Smooth muscle cell (in vitro differentiated cells): ENCODE measurements around the gene NOSIP. TPM values are rescaled to one million over a fixed set of nuclear protein-coding genes. Genes with fewer than 3 reads are reported as not detected.

ENCODE experiments used
- DNase-seq: peaks from one replicate; lab custom pipeline; 2025; ENCODE audit not compliant: unreplicated experiment; lab: John Stamatoyannopoulos, UW
- H2AFZ ChIP-seq: fragments of 200-600 bp; sonication (generic); 2 replicates; pipeline ENCODE4 v1.6.0; 2016; ENCODE audit warnings: antibody characterized with exemption, low read depth, mild to moderate bottlenecking
- H3F3A ChIP-seq: fragments of 200-600 bp; sonication (generic); 2 replicates; pipeline ENCODE4 v1.6.0; 2017; ENCODE audit warnings: antibody characterized with exemption, low read depth
- H3K27ac ChIP-seq: fragments of 200-600 bp; sonication (generic); 2 replicates; pipeline ENCODE4 v1.5.1; 2016; ENCODE audit warnings: low read depth, mild to moderate bottlenecking
- H3K27me3 ChIP-seq: fragments of 200-600 bp; sonication (generic); 2 replicates; pipeline ENCODE4 v1.6.1; 2016; ENCODE audit warnings: low read depth, mild to moderate bottlenecking
- H3K36me3 ChIP-seq: fragments of 200-600 bp; sonication (generic); 2 replicates; pipeline ENCODE4 v1.5.1; 2016; ENCODE audit warnings: low read depth
- H3K4me1 ChIP-seq: fragments of 200-600 bp; sonication (generic); 2 replicates; pipeline ENCODE4 v1.5.1; 2016; ENCODE audit warnings: low read depth
- H3K4me2 ChIP-seq: fragments of 200-600 bp; sonication (generic); 2 replicates; pipeline ENCODE4 v1.6.0; 2016; ENCODE audit warnings: mild to moderate bottlenecking
- H3K4me3 ChIP-seq: fragments of 200-600 bp; sonication (generic); 2 replicates; pipeline ENCODE4 v1.5.1; 2016; ENCODE audit warnings: mild to moderate bottlenecking
- H3K79me2 ChIP-seq: fragments of 200-600 bp; sonication (generic); 2 replicates; pipeline ENCODE4 v1.6.0; 2016; ENCODE audit warnings: low read depth, mild to moderate bottlenecking
- H3K9ac ChIP-seq: fragments of 200-600 bp; sonication (generic); 2 replicates; pipeline ENCODE4 v1.6.0; 2016; ENCODE audit warnings: low read depth
- H3K9me3 ChIP-seq: fragments of 200-600 bp; sonication (generic); replicated peaks from 2 replicates; pipeline ENCODE4 v1.5.1; 2016; ENCODE audit warnings: low read depth
- H4K20me1 ChIP-seq: fragments of 200-600 bp; sonication (generic); 2 replicates; pipeline ENCODE4 v1.6.0; 2016; ENCODE audit warnings: low read depth
- WGBS: methylation state at CpG from one replicate; pipeline ENCODE4 v1.1.7; 2016; ENCODE audit warnings: low lambda C conversion rate; 5-methylcytosine and 5-hydroxymethylcytosine counted together
- polyA plus RNA-seq: library from polyadenylated mRNA; unstranded; fragments of >200 nt; fragmentation: Nextera tagmentation; extraction: Ambion mirVana; gene quantifications from 2 replicates; pipeline ENCODE4 v1.2.1, GENCODE V29; 2016
- total RNA-seq: library from RNA; depleted of rRNA; stranded (reverse); fragments of >200 nt; gene quantifications from 2 replicates; pipeline ENCODE4 v1.2.3, GENCODE V29; 2014
- TF ChIP-seq, protein P1 (sequence below): fragments of 200-600 bp; sonication (generic); IDR thresholded peaks from 2 replicates; pipeline ENCODE4 v1.5.1; 2017; ENCODE audit warnings: borderline replicate concordance, mild to moderate bottlenecking, antibody characterized with exemption; ENCODE audit not compliant: insufficient read depth, poor library complexity, severe bottlenecking

NOSIP gene
- total and polyA plus RNA-seq, 2 experiments from 2014 or later = 45.0 to 95.7 TPM

DNA sequence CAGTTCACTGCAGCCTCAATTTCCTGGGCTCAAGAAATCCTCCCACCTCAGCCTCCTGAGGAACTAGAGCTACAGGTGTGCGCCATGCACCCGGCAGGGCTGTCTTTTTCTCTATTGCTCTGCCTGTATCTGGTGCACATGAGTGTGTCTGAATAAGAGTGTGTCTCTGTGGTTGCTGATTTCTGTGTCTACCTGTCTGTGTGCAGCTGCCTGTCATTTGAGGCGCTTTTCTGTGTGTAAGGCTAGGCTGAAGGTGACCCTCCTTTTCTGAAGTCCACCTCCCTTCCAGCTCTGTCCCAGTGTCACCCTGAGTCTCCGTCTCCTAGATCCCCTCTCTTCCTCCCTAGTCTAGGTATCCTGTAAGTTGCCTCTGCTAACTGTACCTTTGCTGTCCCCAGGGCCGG, 9.1 kb upstream of the NOSIP start:
- H3K79me2 ChIP-seq = peaks cover 27% of the 10 kb centered on the region
- H3K27me3 ChIP-seq = no peaks in the 10 kb centered on the region
- no peak overlapping the region for H3K9ac ChIP-seq
- peak overlapping the region; percentile 85 for H3K4me3 ChIP-seq
- H3K4me1 ChIP-seq = no peaks in the 10 kb centered on the region
- peaks cover 8% of the 10 kb centered on the region for H3F3A ChIP-seq
- no peaks in the 10 kb centered on the region for H3K9me3 ChIP-seq
- peak overlapping the region; percentile 95 for H3K4me2 ChIP-seq
- no peak overlapping the region for H2AFZ ChIP-seq
- H3K27ac ChIP-seq = no peak overlapping the region
- peaks cover 24% of the 10 kb centered on the region for H4K20me1 ChIP-seq
- H3K36me3 ChIP-seq = no peaks in the 10 kb centered on the region
- WGBS = 58% methylated on average over 5 of the region's 5 CpGs
- DNase-seq = no peak
- TF ChIP-seq, protein P1, sequence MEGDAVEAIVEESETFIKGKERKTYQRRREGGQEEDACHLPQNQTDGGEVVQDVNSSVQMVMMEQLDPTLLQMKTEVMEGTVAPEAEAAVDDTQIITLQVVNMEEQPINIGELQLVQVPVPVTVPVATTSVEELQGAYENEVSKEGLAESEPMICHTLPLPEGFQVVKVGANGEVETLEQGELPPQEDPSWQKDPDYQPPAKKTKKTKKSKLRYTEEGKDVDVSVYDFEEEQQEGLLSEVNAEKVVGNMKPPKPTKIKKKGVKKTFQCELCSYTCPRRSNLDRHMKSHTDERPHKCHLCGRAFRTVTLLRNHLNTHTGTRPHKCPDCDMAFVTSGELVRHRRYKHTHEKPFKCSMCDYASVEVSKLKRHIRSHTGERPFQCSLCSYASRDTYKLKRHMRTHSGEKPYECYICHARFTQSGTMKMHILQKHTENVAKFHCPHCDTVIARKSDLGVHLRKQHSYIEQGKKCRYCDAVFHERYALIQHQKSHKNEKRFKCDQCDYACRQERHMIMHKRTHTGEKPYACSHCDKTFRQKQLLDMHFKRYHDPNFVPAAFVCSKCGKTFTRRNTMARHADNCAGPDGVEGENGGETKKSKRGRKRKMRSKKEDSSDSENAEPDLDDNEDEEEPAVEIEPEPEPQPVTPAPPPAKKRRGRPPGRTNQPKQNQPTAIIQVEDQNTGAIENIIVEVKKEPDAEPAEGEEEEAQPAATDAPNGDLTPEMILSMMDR = no peak

GRCh38 chr19:49588365-49589122, 8.2 kb upstream of the NOSIP start:
- Histone ChIP-seq H3K36me3 (no peaks in the 10 kb centered on the region), H4K20me1 (peaks cover 14% of the 10 kb centered on the region), H3K9me3 (no peaks in the 10 kb centered on the region), H3K4me1 (no peaks in the 10 kb centered on the region), H3K79me2 (peaks cover 19% of the 10 kb centered on the region), H2AFZ (no peak overlapping the region), H3K9ac (no peak overlapping the region), H3K4me3 (no peak overlapping the region), H3K27ac (no peak overlapping the region), H3K4me2 (no peak overlapping the region), H3K27me3 (no peaks in the 10 kb centered on the region), H3F3A (peaks cover 8% of the 10 kb centered on the region)
- no peak for DNase-seq
- TF ChIP-seq, protein P1 = no peak
- WGBS = 86% methylated on average over 18 of the region's 18 CpGs

GRCh38 chr19:49587227-49587626, 6.9 kb upstream of the NOSIP start:
- 93% methylated on average over 8 of the region's 8 CpGs for WGBS
- TF ChIP-seq, protein P1 = no peak

DNA sequence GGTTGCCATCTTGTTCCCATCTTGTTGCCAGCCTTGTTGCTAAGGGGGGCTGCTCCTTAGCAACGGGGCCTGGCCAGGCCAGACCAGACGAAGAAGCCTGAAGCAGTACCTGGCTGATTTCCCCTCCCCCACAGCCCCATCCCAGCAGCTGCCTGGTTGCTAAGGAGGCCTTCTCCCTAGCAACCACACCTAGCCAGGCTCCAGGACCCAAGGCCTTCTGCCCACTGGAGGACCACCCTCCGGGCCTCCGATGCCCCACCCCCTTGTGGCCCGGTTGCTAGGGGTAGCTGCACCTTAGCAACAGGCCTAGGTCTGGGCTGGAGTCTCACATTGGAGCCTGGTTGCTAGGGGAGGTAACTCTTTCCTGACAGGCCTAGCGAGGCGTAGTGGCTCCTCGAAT, 4.7 kb upstream of the NOSIP start:
- DNase-seq = no peak
- no peak overlapping the region for H3K4me2 ChIP-seq
- H3K4me3 ChIP-seq = no peak overlapping the region
- H3K27me3 ChIP-seq = no peaks in the 10 kb centered on the region
- H3K9ac ChIP-seq = no peak overlapping the region
- TF ChIP-seq, protein P1 = no peak
- H3F3A ChIP-seq = no peaks in the 10 kb centered on the region
- no peak overlapping the region for H3K27ac ChIP-seq
- no peaks in the 10 kb centered on the region for H3K36me3 ChIP-seq
- H4K20me1 ChIP-seq = no peaks in the 10 kb centered on the region
- H3K9me3 ChIP-seq = no peaks in the 10 kb centered on the region
- H3K79me2 ChIP-seq = peaks cover 1% of the 10 kb centered on the region
- no peak overlapping the region for H2AFZ ChIP-seq
- 78% methylated on average over 8 of the region's 8 CpGs for WGBS
- no peaks in the 10 kb centered on the region for H3K4me1 ChIP-seq

More at GRCh38 chr19:49587227-49587626, 6.9 kb upstream of the NOSIP start:
- no peak overlapping the region for H3K9ac ChIP-seq
- H3K4me3 ChIP-seq = no peak overlapping the region
- DNase-seq = no peak
- H2AFZ ChIP-seq = no peak overlapping the region
- H3K9me3 ChIP-seq = no peaks in the 10 kb centered on the region
- H3K27me3 ChIP-seq = no peaks in the 10 kb centered on the region
- H3K4me1 ChIP-seq = no peaks in the 10 kb centered on the region
- H3F3A ChIP-seq = peaks cover 2% of the 10 kb centered on the region
- no peaks in the 10 kb centered on the region for H3K36me3 ChIP-seq
- H3K4me2 ChIP-seq = no peak overlapping the region
- H4K20me1 ChIP-seq = peaks cover 3% of the 10 kb centered on the region
- H3K27ac ChIP-seq = no peak overlapping the region
- peaks cover 6% of the 10 kb centered on the region for H3K79me2 ChIP-seq
